ENCODE results near the gene MAP3K4.

MAP3K4 gene

GRCh38 chr6:161127071-161127740 lies 135.6 kb downstream of the MAP3K4 start:
- H3K36me3 Mint-ChIP-seq (ENCODE audit: insufficient read depth): peaks cover 4% of the 10 kb centered on the region

GRCh38 chr6:161128230-161128629 lies 136.7 kb downstream of the MAP3K4 start:
- Mint-ChIP-seq H3K27me3 (no peaks in the 10 kb centered on the region), H3K36me3 (ENCODE audit: insufficient read depth) (peaks cover 4% of the 10 kb centered on the region), H3K4me3 (no peak overlapping the region), H3K4me1 (ENCODE audit: low read depth in 2 of 2) (peaks cover 6 to 14% of the 10 kb centered on the region in 2 donors), H3K27ac (peak overlapping the region in 1 of 2 donors; percentile 4), H3K9me3 (peaks cover 5 to 8% of the 10 kb centered on the region in 2 donors)
- DNase-seq: no peak
- ATAC-seq (replicated peaks): peak; percentile 48

More at GRCh38 chr6:161127071-161127740, 135.6 kb downstream of the MAP3K4 start:
- no peak for ATAC-seq (replicated peaks)
- Mint-ChIP-seq H3K9me3 (peaks cover 5 to 8% of the 10 kb centered on the region in 2 donors), H3K4me3 (no peak overlapping the region), H3K4me1 (ENCODE audit: low read depth in 2 of 2) (peaks cover 6 to 14% of the 10 kb centered on the region in 2 donors), H3K27me3 (no peaks in the 10 kb centered on the region), H3K27ac (no peak overlapping the region)
- no peak for DNase-seq

GRCh38 chr6:161128680-161129196 lies 137.2 kb downstream of the MAP3K4 start:
- no peak for DNase-seq
- H3K36me3 Mint-ChIP-seq (ENCODE audit: insufficient read depth): peaks cover 4% of the 10 kb centered on the region

GRCh38 chr6:161130541-161130940 lies 139.0 kb downstream of the MAP3K4 start:
- H3K4me3 Mint-ChIP-seq: no peak overlapping the region
- H3K4me1 Mint-ChIP-seq (ENCODE audit: low read depth in 2 of 2): peaks cover 5 to 8% of the 10 kb centered on the region in 2 donors
- DNase-seq (no peak), ATAC-seq (replicated peaks) (no peak)
- H3K36me3 Mint-ChIP-seq (ENCODE audit: insufficient read depth): peaks cover 4% of the 10 kb centered on the region
- H3K27me3 Mint-ChIP-seq: no peaks in the 10 kb centered on the region
- peaks cover 0 to 1% of the 10 kb centered on the region in 2 donors for H3K9me3 Mint-ChIP-seq
- peak overlapping the region in 1 of 2 donors; percentile 71 for H3K27ac Mint-ChIP-seq

More at GRCh38 chr6:161128680-161129196, 137.2 kb downstream of the MAP3K4 start:
- peak; percentile 69 for ATAC-seq (replicated peaks)
- Mint-ChIP-seq H3K27ac (peak overlapping the region in 1 of 2 donors; percentile 4), H3K4me3 (no peak overlapping the region), H3K9me3 (peaks cover 5 to 7% of the 10 kb centered on the region in 2 donors), H3K27me3 (no peaks in the 10 kb centered on the region), H3K4me1 (ENCODE audit: low read depth in 2 of 2) (peaks cover 6 to 13% of the 10 kb centered on the region in 2 donors)

- no peaks in the 10 kb centered on the region for H3K27me3 Mint-ChIP-seq
- peak overlapping the region; percentile 28 to 38 for H3K27ac Mint-ChIP-seq
- peaks cover 4% of the 10 kb centered on the region for H3K36me3 Mint-ChIP-seq (ENCODE audit: insufficient read depth)
- H3K4me3 Mint-ChIP-seq: no peak overlapping the region
- H3K4me1 Mint-ChIP-seq (ENCODE audit: low read depth in 2 of 2): peaks cover 5 to 9% of the 10 kb centered on the region in 2 donors
- peaks cover 0 to 1% of the 10 kb centered on the region in 2 donors for H3K9me3 Mint-ChIP-seq
- DNase-seq (no peak), ATAC-seq (replicated peaks) (no peak)
Observed at GRCh38 chr6:161130967-161131766, 139.6 kb downstream of the MAP3K4 start.

GRCh38 chr6:161132384-161132783 lies 140.8 kb downstream of the MAP3K4 start:
- Mint-ChIP-seq H3K4me3 (no peak overlapping the region), H3K36me3 (ENCODE audit: insufficient read depth) (peaks cover 3% of the 10 kb centered on the region), H3K27me3 (no peaks in the 10 kb centered on the region), H3K4me1 (ENCODE audit: low read depth in 2 of 2) (peaks cover 3 to 9% of the 10 kb centered on the region in 2 donors), H3K9me3 (no peaks in the 10 kb centered on the region), H3K27ac (peak overlapping the region; percentile 28 to 38)
- no peak for ATAC-seq (replicated peaks)
- DNase-seq: no peak

- no peaks in the 10 kb centered on the region for H3K27me3 Mint-ChIP-seq
- H3K36me3 Mint-ChIP-seq (ENCODE audit: insufficient read depth): peaks cover 4% of the 10 kb centered on the region
- H3K4me3 Mint-ChIP-seq: no peak overlapping the region
- H3K4me1 Mint-ChIP-seq (ENCODE audit: low read depth in 2 of 2): peaks cover 0 to 7% of the 10 kb centered on the region in 2 donors
- H3K27ac Mint-ChIP-seq: no peak overlapping the region
- DNase-seq (no peak), ATAC-seq (replicated peaks) (no peak)
- H3K9me3 Mint-ChIP-seq: no peaks in the 10 kb centered on the region
Observed at GRCh38 chr6:161133963-161134362, 142.4 kb downstream of the MAP3K4 start.

- ATAC-seq (replicated peaks) (no peak), DNase-seq (no peak)
- Mint-ChIP-seq H3K27me3 (no peaks in the 10 kb centered on the region), H3K36me3 (ENCODE audit: insufficient read depth) (peaks cover 4% of the 10 kb centered on the region), H3K27ac (peak overlapping the region; percentile 13 to 32), H3K4me1 (ENCODE audit: low read depth in 2 of 2) (peaks cover 0 to 7% of the 10 kb centered on the region in 2 donors), H3K9me3 (no peaks in the 10 kb centered on the region), H3K4me3 (no peak overlapping the region)
Observed at GRCh38 chr6:161134550-161135298, 143.2 kb downstream of the MAP3K4 start.

GRCh38 chr6:161135695-161136591 lies 144.4 kb downstream of the MAP3K4 start:
- no peak overlapping the region for H3K4me3 Mint-ChIP-seq
- H3K36me3 Mint-ChIP-seq (ENCODE audit: insufficient read depth): peaks cover 4% of the 10 kb centered on the region
- no peaks in the 10 kb centered on the region for H3K27me3 Mint-ChIP-seq
- DNase-seq (no peak), ATAC-seq (replicated peaks) (no peak)
- no peaks in the 10 kb centered on the region for H3K9me3 Mint-ChIP-seq
- H3K4me1 Mint-ChIP-seq (ENCODE audit: low read depth in 2 of 2): peaks cover 0 to 5% of the 10 kb centered on the region in 2 donors
- H3K27ac Mint-ChIP-seq: peak overlapping the region; percentile 13 to 83

- Mint-ChIP-seq H3K9me3 (no peaks in the 10 kb centered on the region), H3K4me1 (ENCODE audit: low read depth in 2 of 2) (peaks cover 0 to 5% of the 10 kb centered on the region in 2 donors), H3K4me3 (no peak overlapping the region), H3K27ac (peak overlapping the region in 1 of 2 donors; percentile 83), H3K36me3 (ENCODE audit: insufficient read depth) (peaks cover 4% of the 10 kb centered on the region), H3K27me3 (no peaks in the 10 kb centered on the region)
- no peak for DNase-seq
- ATAC-seq (replicated peaks): no peak
Observed at GRCh38 chr6:161136655-161137054, 145.1 kb downstream of the MAP3K4 start.

GRCh38 chr6:161137320-161137719 lies 145.8 kb downstream of the MAP3K4 start:
- H3K4me1 Mint-ChIP-seq (ENCODE audit: low read depth in 2 of 2): peaks cover 0 to 5% of the 10 kb centered on the region in 2 donors
- H3K36me3 Mint-ChIP-seq (ENCODE audit: insufficient read depth): peaks cover 7% of the 10 kb centered on the region
- no peaks in the 10 kb centered on the region for H3K9me3 Mint-ChIP-seq
- no peak for ATAC-seq (replicated peaks)
- H3K27ac Mint-ChIP-seq: peak overlapping the region in 1 of 2 donors; percentile 83
- no peaks in the 10 kb centered on the region for H3K27me3 Mint-ChIP-seq
- H3K4me3 Mint-ChIP-seq: no peak overlapping the region
- DNase-seq: no peak

GRCh38 chr6:161137839-161138542 lies 146.4 kb downstream of the MAP3K4 start:
- H3K27ac Mint-ChIP-seq: peak overlapping the region in 1 of 2 donors; percentile 26
- no peak for DNase-seq
- no peak for ATAC-seq (replicated peaks)
- H3K4me1 Mint-ChIP-seq (ENCODE audit: low read depth in 2 of 2): peaks cover 0 to 5% of the 10 kb centered on the region in 2 donors
- no peak overlapping the region for H3K4me3 Mint-ChIP-seq
- H3K36me3 Mint-ChIP-seq (ENCODE audit: insufficient read depth): peaks cover 9% of the 10 kb centered on the region
- H3K27me3 Mint-ChIP-seq: no peaks in the 10 kb centered on the region
- H3K9me3 Mint-ChIP-seq: no peaks in the 10 kb centered on the region

All from effector memory CD8-positive, alpha-beta T cell (primary cell).